PC-9 (cell line): Measurements from ENCODE around the gene CXXC5.

ENCODE experiments used
- CTCF ChIP-seq: fragments of 200-600 bp; sonication (generic); conservative IDR thresholded peaks from 2 replicates; pipeline ENCODE4 v1.6.1; 2017; ENCODE audit warnings: mixed run types, antibody characterized with exemption, mild to moderate bottlenecking, moderate library complexity
- EZH2 ChIP-seq: fragments of 200-600 bp; sonication (generic); IDR thresholded peaks from 2 replicates; pipeline ENCODE4 v1.8.0; 2017; ENCODE audit warnings: antibody characterized with exemption, low read depth

GRCh38 chr5:139650689-139651042 lies 2.5 kb downstream of the CXXC5 start:
- TF ChIP-seq CTCF: no peak
- no peak for TF ChIP-seq EZH2
